ENCODE results near the gene USF3.

DNA sequence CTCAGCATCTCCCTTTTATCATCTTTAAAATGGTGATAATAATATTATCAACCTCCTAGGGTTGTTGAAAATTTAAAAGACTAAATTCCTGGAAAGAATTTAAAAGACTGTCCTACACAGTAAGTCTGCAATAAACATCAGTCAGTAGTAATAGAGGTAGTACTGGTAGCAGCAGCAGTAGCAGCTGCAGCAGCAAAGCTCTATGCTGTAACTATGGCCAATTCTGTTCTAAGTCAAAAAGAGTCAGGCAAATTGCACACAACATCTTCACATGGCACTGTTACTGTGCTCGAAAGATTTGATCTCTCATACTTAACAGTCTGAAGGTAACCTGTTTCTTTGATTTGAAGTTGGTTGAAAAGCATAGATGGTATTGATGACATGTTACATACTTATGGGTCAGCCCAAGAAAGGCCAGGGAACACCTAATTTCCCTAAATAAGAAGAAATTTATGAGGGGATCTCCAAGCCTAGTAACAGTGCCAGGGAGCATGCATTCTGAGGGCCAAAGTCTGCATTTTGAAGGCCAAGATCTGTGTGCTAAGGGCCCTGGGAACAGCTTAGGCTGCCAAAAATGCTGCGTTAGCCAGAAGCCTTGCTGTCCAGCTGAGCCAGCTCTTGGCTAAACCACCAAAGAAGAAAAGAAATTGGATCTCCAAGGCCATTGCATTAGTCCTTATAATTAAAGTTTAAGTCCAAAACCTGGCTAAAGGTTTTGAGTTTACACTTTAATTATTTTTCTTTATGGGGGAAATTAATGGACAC, 95.8 kb downstream of the USF3 start:
- TF ChIP-seq, protein P1, sequence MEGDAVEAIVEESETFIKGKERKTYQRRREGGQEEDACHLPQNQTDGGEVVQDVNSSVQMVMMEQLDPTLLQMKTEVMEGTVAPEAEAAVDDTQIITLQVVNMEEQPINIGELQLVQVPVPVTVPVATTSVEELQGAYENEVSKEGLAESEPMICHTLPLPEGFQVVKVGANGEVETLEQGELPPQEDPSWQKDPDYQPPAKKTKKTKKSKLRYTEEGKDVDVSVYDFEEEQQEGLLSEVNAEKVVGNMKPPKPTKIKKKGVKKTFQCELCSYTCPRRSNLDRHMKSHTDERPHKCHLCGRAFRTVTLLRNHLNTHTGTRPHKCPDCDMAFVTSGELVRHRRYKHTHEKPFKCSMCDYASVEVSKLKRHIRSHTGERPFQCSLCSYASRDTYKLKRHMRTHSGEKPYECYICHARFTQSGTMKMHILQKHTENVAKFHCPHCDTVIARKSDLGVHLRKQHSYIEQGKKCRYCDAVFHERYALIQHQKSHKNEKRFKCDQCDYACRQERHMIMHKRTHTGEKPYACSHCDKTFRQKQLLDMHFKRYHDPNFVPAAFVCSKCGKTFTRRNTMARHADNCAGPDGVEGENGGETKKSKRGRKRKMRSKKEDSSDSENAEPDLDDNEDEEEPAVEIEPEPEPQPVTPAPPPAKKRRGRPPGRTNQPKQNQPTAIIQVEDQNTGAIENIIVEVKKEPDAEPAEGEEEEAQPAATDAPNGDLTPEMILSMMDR (conservative IDR thresholded peaks at IDR 0.05; ENCODE audit: low read length): no peak
- TF ChIP-seq EZH2phosphoT487 (IDR thresholded peaks at IDR 0.05; ENCODE audit: borderline replicate concordance): no peak
